Stimulated activated CD4-positive, alpha-beta T cell treated with anti-CD3 and anti-CD28 coated beads, TNF-alpha, amount 100 ng/mL, for 24 hours (primary cell): Measurements from ENCODE around the gene TSSK6.
A peak's percentile ranks its signal among the peaks of the same experiment; 100 is the strongest.

ENCODE experiments used
- DNase-seq, 3 experiments: peaks; one replicate each; pipeline ENCODE4 v3.0.0-alpha.2; 2020; ENCODE audit warnings: low read depth in 3 of 3

The TSSK6 gene

GRCh38 chr19:19505669-19506326 lies 9.6 kb downstream of the TSSK6 start:
- DNase-seq, result no peak

DNA sequence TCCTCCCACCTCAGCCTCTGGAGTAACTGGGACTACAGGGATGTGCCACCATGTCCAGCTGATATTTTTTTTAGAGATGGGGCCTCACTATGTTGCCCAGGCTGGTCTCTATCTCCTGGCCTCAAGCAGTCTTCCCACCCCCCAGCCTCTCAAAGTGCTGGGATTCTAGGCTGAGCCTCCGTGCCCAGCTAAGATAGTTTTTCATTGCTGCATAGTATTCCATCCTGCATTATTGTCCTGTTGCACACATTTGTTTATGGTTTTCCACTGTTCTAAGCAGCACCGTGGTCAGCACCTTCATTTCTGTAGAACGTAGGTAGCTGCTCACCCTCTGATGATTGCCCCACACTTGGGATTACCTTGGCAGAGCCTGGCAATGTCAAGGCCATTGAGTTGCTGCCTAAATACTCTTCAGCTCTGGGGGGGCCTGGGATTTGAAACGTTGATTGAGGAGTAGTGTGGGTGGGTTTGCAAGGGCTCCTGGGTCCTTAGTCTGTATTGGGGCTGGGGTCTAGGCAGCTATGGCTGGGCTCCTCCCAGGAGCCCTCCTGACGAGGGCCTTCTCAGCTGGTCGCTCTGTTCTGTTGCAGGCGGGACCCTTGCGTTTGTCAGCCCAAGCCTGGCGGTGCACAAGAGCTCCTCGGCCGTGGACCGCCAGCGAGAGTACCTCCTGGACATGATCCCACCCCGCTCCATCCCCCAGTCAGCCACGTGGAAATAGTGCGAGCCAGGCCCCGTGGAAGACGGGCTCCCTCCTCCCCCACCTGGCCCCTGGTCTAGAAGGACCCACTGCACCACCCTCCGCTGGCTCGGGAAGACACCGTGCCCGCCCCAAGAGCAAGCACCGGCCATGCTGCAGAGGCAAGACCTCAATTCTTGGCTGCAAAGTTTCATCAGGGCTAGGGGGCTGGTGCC lies 10.3 kb downstream of the TSSK6 start:
- DNase-seq, result no peak

GRCh38 chr19:19502808-19503602 lies 12.3 kb downstream of the TSSK6 start:
- DNase-seq, result no peak

GRCh38 chr19:19502281-19502680 lies 13.1 kb downstream of the TSSK6 start:
- DNase-seq, result no peak

DNA sequence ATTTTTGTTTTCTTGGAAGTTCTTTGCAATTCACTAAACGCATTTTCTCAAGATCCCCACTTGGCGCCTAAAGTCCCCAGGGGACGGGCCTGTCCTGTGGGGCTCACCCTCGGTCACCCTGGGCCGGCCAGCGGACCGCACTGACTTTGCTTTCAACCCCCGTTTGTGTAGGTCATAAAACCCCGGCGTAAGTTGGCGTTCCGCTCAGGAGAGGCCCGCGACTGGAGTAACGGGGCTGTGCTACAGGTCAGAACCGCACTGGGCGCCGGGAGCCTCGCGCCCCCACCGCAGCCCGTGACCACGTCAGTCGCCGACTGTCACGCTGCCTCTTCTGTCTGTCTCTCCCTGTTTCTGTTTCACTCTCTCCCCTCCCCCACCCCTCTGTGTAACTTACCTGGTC lies 13.6 kb downstream of the TSSK6 start:
- no peak for DNase-seq

- DNase-seq, result no peak
Observed at GRCh38 chr19:19500975-19501644, 14.2 kb downstream of the TSSK6 start.

- no peak for DNase-seq
Observed at GRCh38 chr19:19499272-19499995, 15.9 kb downstream of the TSSK6 start.

DNA sequence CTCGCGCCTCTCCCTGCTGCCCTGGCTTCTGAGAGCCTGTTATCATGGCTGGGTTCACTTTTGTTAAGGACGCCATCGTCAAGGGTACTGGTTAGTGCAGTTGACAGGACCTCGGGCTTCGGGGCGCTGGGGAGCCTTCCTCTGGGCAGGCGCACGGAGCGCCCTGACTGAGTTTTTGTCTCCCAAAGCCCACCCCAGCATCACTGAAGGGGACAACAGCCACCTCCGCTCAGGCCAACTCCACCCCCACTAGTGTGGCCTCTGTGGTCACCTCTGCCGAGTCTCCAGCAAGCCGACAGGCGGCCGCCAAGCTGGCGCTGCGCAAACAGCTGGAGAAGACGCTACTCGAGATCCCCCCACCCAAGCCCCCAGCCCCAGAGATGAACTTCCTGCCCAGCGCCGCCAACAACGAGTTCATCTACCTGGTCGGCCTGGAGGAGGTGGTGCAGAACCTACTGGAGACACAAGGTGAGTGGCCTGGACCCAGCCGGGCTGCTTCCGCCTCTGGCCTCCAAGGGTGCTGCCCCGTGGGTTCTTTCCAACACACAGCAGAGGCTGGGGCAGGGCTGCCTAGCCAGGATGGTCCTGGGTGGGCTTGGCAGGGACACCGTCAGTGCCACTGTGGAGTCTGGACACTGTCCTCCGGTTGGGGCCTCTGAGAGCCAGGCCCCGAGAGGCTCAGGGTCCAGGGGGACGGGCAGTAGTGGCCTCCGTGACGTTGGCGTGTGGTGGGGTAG lies 16.9 kb downstream of the TSSK6 start:
- no peak for DNase-seq

- DNase-seq, result no peak
Observed at GRCh38 chr19:19495614-19496603, 19.4 kb downstream of the TSSK6 start.

DNA sequence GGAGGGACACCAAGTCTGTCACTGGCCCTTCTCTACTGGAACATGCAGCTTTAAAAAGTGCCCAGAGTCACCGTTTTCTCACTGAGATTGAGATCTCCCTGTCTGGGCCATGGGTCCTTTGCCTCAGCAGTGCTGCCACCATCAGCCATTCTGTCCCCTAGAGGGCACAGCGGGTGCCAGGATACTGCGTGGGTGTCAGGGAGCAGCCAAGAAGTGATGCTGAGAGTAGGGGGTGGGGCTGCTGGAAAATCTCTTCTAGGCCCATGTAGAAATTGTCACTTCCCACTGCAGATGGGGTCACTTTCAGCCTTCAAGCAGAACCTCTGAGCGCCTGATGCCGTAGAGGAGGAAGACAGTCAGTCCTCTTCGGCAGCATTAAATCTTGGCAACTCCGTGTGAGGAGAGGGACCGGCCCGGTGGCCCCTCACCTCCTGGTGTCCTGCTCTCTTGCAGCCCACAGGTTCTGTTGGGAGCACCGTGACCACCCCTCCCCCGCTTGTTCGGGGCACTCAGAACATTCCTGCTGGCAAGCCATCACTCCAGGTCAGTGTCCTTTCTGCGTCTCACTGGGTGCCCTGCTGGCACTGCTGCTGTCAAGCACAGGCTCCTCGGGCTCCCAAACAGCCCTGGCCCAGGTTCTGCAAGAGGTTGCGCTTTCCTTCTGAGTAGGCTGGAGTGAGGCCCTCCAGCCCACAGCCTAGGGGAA lies 21.4 kb downstream of the TSSK6 start:
- DNase-seq, result no peak

DNA sequence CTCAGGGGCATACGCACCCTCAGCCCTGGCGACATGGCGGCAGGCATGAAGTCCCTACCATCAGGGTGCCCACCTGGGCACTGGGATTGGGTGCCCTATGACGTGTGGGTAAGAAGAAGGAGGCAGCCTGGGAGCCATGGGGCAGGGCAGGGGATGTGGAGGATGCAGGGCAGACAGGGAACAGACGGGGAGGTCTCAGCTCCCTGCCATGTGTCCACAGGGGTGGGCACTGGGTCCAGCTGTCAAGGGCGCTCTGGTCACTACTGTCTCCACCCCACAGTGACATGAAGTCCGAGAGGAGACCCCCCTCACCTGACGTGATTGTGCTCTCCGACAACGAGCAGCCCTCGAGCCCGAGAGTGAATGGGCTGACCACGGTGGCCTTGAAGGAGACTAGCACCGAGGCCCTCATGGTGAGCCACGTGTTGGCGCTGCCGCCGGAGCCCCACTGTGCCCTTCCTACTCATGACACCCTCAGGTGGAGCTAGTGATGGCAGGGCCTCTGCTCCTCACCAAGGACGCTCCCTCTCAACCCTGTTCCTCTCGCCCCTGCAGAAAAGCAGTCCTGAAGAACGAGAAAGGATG lies 23.2 kb downstream of the TSSK6 start:
- DNase-seq, result no peak

DNA sequence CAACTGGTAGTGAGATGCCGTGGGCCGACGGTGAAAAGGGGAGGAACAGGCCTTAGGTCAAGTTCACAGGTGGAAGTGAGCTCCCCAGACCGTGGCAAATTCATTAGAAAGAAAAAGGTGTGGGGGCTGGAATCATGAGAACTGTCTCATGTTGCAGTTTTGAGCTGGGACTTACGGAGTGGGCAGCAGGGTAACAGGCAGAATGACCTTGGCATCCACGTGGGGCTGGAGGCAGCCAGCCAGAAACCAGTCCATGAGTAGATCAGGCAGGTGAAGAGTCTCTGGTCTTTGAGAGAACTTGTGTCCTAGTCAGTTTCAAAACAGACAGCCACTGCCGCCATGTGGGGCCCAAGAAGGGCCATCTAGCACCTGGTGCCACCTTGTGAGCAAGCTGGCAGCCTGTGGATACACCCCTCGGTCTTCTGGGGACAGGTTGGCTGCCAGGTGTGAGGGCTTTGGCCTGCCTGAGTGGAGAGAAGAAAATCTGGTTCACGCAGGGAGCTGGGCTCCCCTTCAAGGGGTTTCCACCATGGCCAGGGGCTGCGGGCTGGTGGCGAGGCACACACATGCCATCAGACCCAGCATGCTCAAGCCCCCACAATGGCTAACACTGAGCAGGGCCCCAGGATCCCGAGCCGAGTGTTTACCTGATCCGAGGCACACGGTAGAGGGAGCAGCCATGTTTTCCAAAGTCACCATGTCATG lies 23.9 kb downstream of the TSSK6 start:
- DNase-seq, result no peak

- DNase-seq, result peak; percentile 57 to 83 (median 72)
Observed at GRCh38 chr19:19490214-19490968, 25.0 kb downstream of the TSSK6 start.

- DNase-seq, result no peak
Observed at GRCh38 chr19:19489804-19490204, 25.5 kb downstream of the TSSK6 start.

GRCh38 chr19:19488875-19489690 lies 26.3 kb downstream of the TSSK6 start:
- peak; percentile 60 to 79 (median 75) for DNase-seq
